ENCODE data around the gene FKBP3. TPM values are rescaled to one million over a fixed set of nuclear protein-coding genes. Genes with fewer than 3 reads are reported as not detected.

FKBP3 gene
- total RNA-seq, 4 donors from 2014 or later, result 27.6 to 56.8 (median 35.5) TPM

DNA sequence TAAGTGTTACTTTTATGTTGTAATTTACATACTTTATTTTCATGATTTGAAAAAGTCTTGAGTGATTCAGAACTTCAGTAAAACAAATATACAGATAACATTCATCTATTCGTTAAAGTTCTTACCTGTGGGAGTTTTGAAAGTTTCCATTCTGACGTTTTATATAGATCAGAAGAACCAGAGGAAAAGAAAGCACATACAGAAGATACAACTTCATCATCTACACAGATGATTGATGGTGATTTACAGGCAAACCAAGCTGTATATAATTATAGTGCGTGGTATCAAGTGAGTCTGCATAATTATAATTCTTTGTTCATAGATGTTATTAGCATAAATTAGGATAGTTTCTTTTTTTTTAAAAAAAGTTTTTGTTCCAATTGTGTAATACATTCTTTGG is 20.0 kb downstream of the FKBP3 start:
- Histone ChIP-seq H3K9me3 (no peaks in the 10 kb centered on the region), H3K4me3 (no peak overlapping the region), H3K36me3 (peaks cover 3 to 98% of the 10 kb centered on the region in 2 donors), H3K27ac (no peak overlapping the region), H3K27me3 (no peaks in the 10 kb centered on the region), H3K4me1 (no peaks in the 10 kb centered on the region)
- ATAC-seq, result no peak
- 56 to 75% methylated on average over 3 of the region's 3 CpGs for WGBS, 2 donors (ENCODE audit: low coverage in 1 of 2)
- TF ChIP-seq POLR2A (IDR thresholded peaks at IDR 0.05) (no peak), POLR2AphosphoS5 (IDR thresholded peaks at IDR 0.05) (no peak), CTCF (IDR thresholded peaks at IDR 0.05) (no peak), EP300 (IDR thresholded peaks at IDR 0.05) (no peak)

DNA sequence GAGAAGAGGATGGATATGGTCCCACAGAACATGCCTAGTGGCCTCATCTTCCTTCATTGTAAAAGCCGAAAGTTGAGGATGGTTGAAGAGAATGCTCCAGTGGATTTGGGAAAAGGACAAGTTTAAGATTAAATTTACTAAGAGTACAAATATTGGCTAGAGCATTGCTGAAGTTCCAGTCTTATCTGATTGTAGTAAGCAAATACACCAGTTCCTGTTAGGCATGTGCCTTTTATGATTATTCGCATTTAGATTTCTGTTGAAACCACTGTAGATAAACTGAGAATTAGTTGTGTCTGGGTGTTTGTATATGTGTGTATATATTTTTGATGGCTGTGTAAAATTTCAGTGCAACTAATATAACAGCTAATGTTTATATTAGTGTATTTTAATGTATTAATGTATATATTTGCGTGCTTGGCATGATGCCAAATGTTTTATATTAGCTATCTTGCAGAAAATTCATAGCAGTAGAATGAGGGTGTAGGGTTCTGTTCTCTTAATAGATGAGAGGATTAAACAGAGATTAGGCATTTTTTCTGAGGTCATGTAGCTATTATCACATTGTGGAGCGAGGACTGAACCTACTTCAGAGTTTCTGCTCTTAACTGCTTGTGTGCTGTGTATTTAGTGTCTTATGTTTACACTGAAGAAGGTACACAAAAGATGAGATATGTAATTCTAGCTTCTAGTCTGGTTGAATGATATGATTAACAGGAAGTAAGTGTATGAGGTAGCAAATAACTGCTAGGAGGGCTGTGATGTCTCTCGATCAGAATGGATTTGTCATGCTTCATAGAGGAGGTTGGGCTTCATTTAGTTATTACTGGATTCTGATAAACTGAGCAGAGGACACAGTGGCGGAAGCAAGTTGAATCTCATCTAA is 21.1 kb downstream of the FKBP3 start:
- H3K4me1 ChIP-seq, result no peaks in the 10 kb centered on the region
- H3K4me3 ChIP-seq, result no peak overlapping the region
- H3K27ac ChIP-seq, result no peak overlapping the region
- peaks cover 3 to 92% of the 10 kb centered on the region in 2 donors for H3K36me3 ChIP-seq
- H3K9me3 ChIP-seq, result no peaks in the 10 kb centered on the region
- H3K27me3 ChIP-seq, result no peaks in the 10 kb centered on the region
- no peak for ATAC-seq
- TF ChIP-seq POLR2A (IDR thresholded peaks at IDR 0.05), result no peak
- TF ChIP-seq CTCF (IDR thresholded peaks at IDR 0.05), result no peak
- WGBS, 2 donors (ENCODE audit: low coverage in 1 of 2), result 81 to 89% methylated on average over 6 of the region's 6 CpGs

DNA sequence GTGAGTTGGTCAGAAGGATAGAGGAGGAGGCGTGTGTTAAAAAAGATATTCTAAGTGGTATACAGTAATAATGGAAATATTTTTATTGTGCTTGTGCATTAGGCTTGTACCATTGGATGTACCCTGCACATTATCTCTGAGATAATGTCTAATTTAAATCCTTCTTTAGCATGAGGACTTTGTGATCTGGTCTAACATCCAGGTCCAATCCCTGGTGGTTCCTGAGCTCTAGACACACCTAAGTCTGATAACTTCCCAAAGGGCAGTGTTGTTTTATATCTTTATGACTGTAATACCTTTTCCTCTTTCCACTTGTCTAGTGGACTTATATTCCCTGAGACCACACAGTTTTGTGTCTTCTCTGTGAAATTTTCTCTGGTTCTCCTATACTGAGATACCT is 29.7 kb downstream of the FKBP3 start:
- Histone ChIP-seq H3K4me1 (no peaks in the 10 kb centered on the region), H3K27ac (no peak overlapping the region), H3K4me3 (no peak overlapping the region), H3K36me3 (peaks cover 0 to 82% of the 10 kb centered on the region in 2 donors), H3K9me3 (no peaks in the 10 kb centered on the region), H3K27me3 (no peaks in the 10 kb centered on the region)
- WGBS, 2 donors (ENCODE audit: low coverage in 1 of 2), result 86 to 93% methylated on average over 1 of the region's 1 CpG
- ATAC-seq, result no peak
- no peak for TF ChIP-seq CTCF (IDR thresholded peaks at IDR 0.05)
- TF ChIP-seq POLR2AphosphoS5 (IDR thresholded peaks at IDR 0.05), result no peak

GRCh38 chr14:45103806-45104205 is 30.5 kb downstream of the FKBP3 start:
- no peak overlapping the region for H3K4me3 ChIP-seq
- H3K36me3 ChIP-seq, result peaks cover 1 to 82% of the 10 kb centered on the region in 2 donors
- TF ChIP-seq CTCF (IDR thresholded peaks at IDR 0.05) (no peak), EP300 (IDR thresholded peaks at IDR 0.05) (no peak), POLR2A (IDR thresholded peaks at IDR 0.05) (no peak), POLR2AphosphoS5 (IDR thresholded peaks at IDR 0.05) (no peak)
- ATAC-seq, result no peak
- no peak overlapping the region for H3K27ac ChIP-seq
- H3K27me3 ChIP-seq, result no peaks in the 10 kb centered on the region
- no peaks in the 10 kb centered on the region for H3K9me3 ChIP-seq
- no peaks in the 10 kb centered on the region for H3K4me1 ChIP-seq

DNA sequence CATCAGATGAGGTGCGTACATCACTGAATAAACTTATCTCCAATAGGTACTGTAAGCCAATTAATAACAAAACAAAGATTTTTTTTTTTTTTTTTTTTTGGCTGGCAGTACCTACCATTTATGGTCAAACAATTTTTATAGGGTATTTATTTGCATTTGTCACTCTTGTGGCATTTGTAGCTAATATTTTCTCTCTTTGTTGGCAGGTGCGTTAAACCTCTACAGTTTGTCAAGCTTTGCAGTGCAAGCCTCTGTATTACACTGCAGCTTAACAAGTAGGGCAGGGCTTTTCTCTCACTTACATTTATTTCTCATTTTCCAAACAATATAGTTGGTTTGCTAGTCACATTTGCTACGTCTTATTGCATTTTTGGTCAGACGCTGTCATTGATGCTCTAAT is 38.1 kb downstream of the FKBP3 start:
- Histone ChIP-seq H3K4me1 (peaks cover 0 to 10% (median 0%) of the 10 kb centered on the region in 3 donors), H3K9me3 (no peaks in the 10 kb centered on the region), H3K4me3 (no peak overlapping the region), H3K36me3 (peaks cover 5 to 60% of the 10 kb centered on the region in 2 donors), H3K27ac (no peak overlapping the region), H3K27me3 (no peaks in the 10 kb centered on the region)
- TF ChIP-seq EP300 (IDR thresholded peaks at IDR 0.05), result no peak
- TF ChIP-seq POLR2A (IDR thresholded peaks at IDR 0.05), result no peak
- no peak for TF ChIP-seq POLR2AphosphoS5 (IDR thresholded peaks at IDR 0.05)
- no peak for TF ChIP-seq CTCF (IDR thresholded peaks at IDR 0.05)
- no peak for ATAC-seq
- whole genome bisulfite sequencing, 2 donors (ENCODE audit: low coverage in 1 of 2), result 78 to 91% methylated on average over 3 to 4 of the region's 4 CpGs
